ENCODE results near the gene BCDIN3D. TPM values are rescaled to one million over a fixed set of nuclear protein-coding genes. Genes with fewer than 3 reads are reported as not detected.

The BCDIN3D gene
- total RNA-seq, 2 donors from 2014 or later, result 1.3 to 3.6 TPM

GRCh38 chr12:49796606-49797448 lies 46.1 kb downstream of the BCDIN3D start:
- Histone ChIP-seq H3K27ac (no peak overlapping the region), H3K36me3 (replicated peaks in 1 of 2; ENCODE audit: insufficient read depth in 1 of 2, low read depth in 2 of 2) (peaks cover 0 to 12% of the 10 kb centered on the region in 2 donors)
- DNase-seq, result no peak

GRCh38 chr12:49796155-49796554 lies 46.8 kb downstream of the BCDIN3D start:
- TF ChIP-seq CTCF (IDR thresholded peaks at IDR 0.05) (no peak), POLR2A (IDR thresholded peaks at IDR 0.05) (no peak)
- 85 to 92% methylated on average over 4 to 8 of the region's 12 CpGs for WGBS, 2 donors
- intact Hi-C loops (cut with DNase I), result no loop called here
- Histone ChIP-seq H3K4me1 (no peaks in the 10 kb centered on the region), H3K9me3 (no peaks in the 10 kb centered on the region), H3K27me3 (no peaks in the 10 kb centered on the region), H3K4me3 (no peak overlapping the region), H3K27ac (no peak overlapping the region), H3K36me3 (replicated peaks in 1 of 2; ENCODE audit: insufficient read depth in 1 of 2, low read depth in 2 of 2) (peaks cover 0 to 12% of the 10 kb centered on the region in 2 donors)
- DNase-seq (no peak), ATAC-seq (no peak)

More at GRCh38 chr12:49796606-49797448, 46.1 kb downstream of the BCDIN3D start:
- WGBS, 2 donors, result 87 to 95% methylated on average over 6 to 13 of the region's 17 CpGs
- no peak for TF ChIP-seq POLR2A (IDR thresholded peaks at IDR 0.05)
- no peak for TF ChIP-seq CTCF (IDR thresholded peaks at IDR 0.05)
- Histone ChIP-seq H3K4me1 (no peaks in the 10 kb centered on the region), H3K4me3 (no peak overlapping the region), H3K27me3 (no peaks in the 10 kb centered on the region), H3K9me3 (no peaks in the 10 kb centered on the region)
- no peak for ATAC-seq
- intact Hi-C loops (cut with DNase I), result no loop called here

GRCh38 chr12:49795654-49796105 lies 47.2 kb downstream of the BCDIN3D start:
- ATAC-seq (no peak), DNase-seq (no peak)
- Histone ChIP-seq H3K27me3 (no peaks in the 10 kb centered on the region), H3K36me3 (replicated peaks in 1 of 2; ENCODE audit: insufficient read depth in 1 of 2, low read depth in 2 of 2) (peaks cover 0 to 12% of the 10 kb centered on the region in 2 donors), H3K4me3 (no peak overlapping the region), H3K4me1 (no peaks in the 10 kb centered on the region), H3K27ac (no peak overlapping the region), H3K9me3 (no peaks in the 10 kb centered on the region)
- TF ChIP-seq CTCF (IDR thresholded peaks at IDR 0.05), result no peak
- no peak for TF ChIP-seq POLR2A (IDR thresholded peaks at IDR 0.05)
- WGBS, 2 donors, result 60 to 88% methylated on average over 1 to 9 of the region's 12 CpGs
- intact Hi-C loops (cut with DNase I), result no loop called here

GRCh38 chr12:49794811-49795653 lies 47.9 kb downstream of the BCDIN3D start:
- WGBS, 2 donors, result 90 to 92% methylated on average over 20 to 23 of the region's 32 CpGs
- H3K27ac ChIP-seq, result no peak overlapping the region
- ATAC-seq, result no peak
- H3K27me3 ChIP-seq, result no peaks in the 10 kb centered on the region
- no peak for TF ChIP-seq POLR2A (IDR thresholded peaks at IDR 0.05)
- TF ChIP-seq CTCF (IDR thresholded peaks at IDR 0.05), result no peak
- no peaks in the 10 kb centered on the region for H3K4me1 ChIP-seq
- intact Hi-C loops (cut with DNase I), result no loop called here
- no peaks in the 10 kb centered on the region for H3K9me3 ChIP-seq
- H3K4me3 ChIP-seq, result no peak overlapping the region
- H3K36me3 ChIP-seq (replicated peaks in 1 of 2; ENCODE audit: insufficient read depth in 1 of 2, low read depth in 2 of 2), result peaks cover 0 to 10% of the 10 kb centered on the region in 2 donors
- no peak for DNase-seq
